Lung (tissue), 12 donors: Measurements from ENCODE around the gene FMNL3. TPM values are rescaled to one million over a fixed set of nuclear protein-coding genes. Genes with fewer than 3 reads are reported as not detected.
"Not testable (repeated sequence)": the region's sequence is repeated elsewhere in the genome, so short reads cannot be mapped to it uniquely, and the experiment has no call there.

ENCODE experiments used
- ATAC-seq: fragments of 200-7000 bp; cut with Tn5 transposase; one replicate; pipeline ENCODE4 v1.9.1; 2020; ENCODE audit warnings: moderate number of reproducible peaks; ENCODE audit not compliant: insufficient read depth, low FRiP score
- DNase-seq, 3 donors: peaks; one replicate each; pipeline ENCODE4 v3.0.0-alpha.2; 2013 to 2017
- H3K27ac ChIP-seq, 2 donors: one replicate each; pipeline ENCODE4 v1.5.1; 2013; ENCODE audit warnings: mild to moderate bottlenecking in 2 of 2, moderate library complexity in 2 of 2, control low read depth in 1 of 2, inconsistent platforms in 1 of 2, low read depth in 1 of 2, low read length in 1 of 2
- H3K27me3 ChIP-seq, 3 donors: one replicate each; pipeline ENCODE4 v1.5.1; 2013; ENCODE audit warnings: low read length in 2 of 3; ENCODE audit not compliant: control insufficient read depth in 3 of 3, insufficient read depth in 3 of 3
- H3K36me3 ChIP-seq, 4 donors: one replicate each; pipeline ENCODE4 v1.5.1; 2013; ENCODE audit warnings: low read length in 4 of 4, mild to moderate bottlenecking in 1 of 4, moderate library complexity in 1 of 4; ENCODE audit not compliant: control insufficient read depth in 4 of 4, insufficient read depth in 4 of 4
- H3K4me1 ChIP-seq, 5 donors: one replicate each; pipeline ENCODE4 v1.5.1; 2013; ENCODE audit warnings: low read length in 5 of 5, mild to moderate bottlenecking in 2 of 5, moderate library complexity in 1 of 5; ENCODE audit not compliant: control insufficient read depth in 5 of 5, insufficient read depth in 5 of 5
- H3K4me3 ChIP-seq: one replicate; pipeline ENCODE4 v1.5.1; 2013; ENCODE audit warnings: mild to moderate bottlenecking, control low read depth, moderate library complexity
- H3K9ac ChIP-seq, 2 donors: one replicate each; pipeline ENCODE4 v1.5.1; 2013; ENCODE audit warnings: low read length in 2 of 2, control low read depth in 1 of 2; ENCODE audit not compliant: insufficient read depth in 1 of 2
- H3K9me3 ChIP-seq, 4 donors: one replicate each; pipeline ENCODE4 v1.5.1; 2013; ENCODE audit warnings: low read length in 3 of 4, mild to moderate bottlenecking in 1 of 4, moderate library complexity in 1 of 4; ENCODE audit not compliant: control insufficient read depth in 4 of 4, insufficient read depth in 3 of 4
- WGBS, 2 donors: extraction: QIAGEN DNeasy Blood & Tissue Kit; methylation state at CpG; one replicate each; pipeline ENCODE4 v1.1.7; 2013; 5-methylcytosine and 5-hydroxymethylcytosine counted together
- polyA plus RNA-seq, 2 donors: library from polyadenylated mRNA; stranded (reverse); fragments of 200-250 nt; gene quantifications; one replicate each; pipeline ENCODE4 v1.2.1, GENCODE V29; 2013
- total RNA-seq, 2 donors: library from RNA; depleted of rRNA in 1 of 2; stranded (reverse); fragments of >200 nt in 1 of 2; gene quantifications; one replicate each; pipeline ENCODE4 v1.2.1, GENCODE V29; 2014 to 2021
- TF ChIP-seq, protein P1 (sequence below): IDR thresholded peaks from 2 replicates; pipeline ENCODE4 v1.5.1; 2012; ENCODE audit warnings: mild to moderate bottlenecking; ENCODE audit errors: control extremely low read depth, extremely low read depth
- donor health status: control.
- donor health status: control.
- donor health status: Bipolar disorder and iron deficiency.
- donor health status: healthy.
- donor health status: DM: yes; HTN: yes; CAD: no.

Gene FMNL3
- total and polyA plus RNA-seq, 4 donors, result 11.5 to 51.2 (median 22.4) TPM

DNA sequence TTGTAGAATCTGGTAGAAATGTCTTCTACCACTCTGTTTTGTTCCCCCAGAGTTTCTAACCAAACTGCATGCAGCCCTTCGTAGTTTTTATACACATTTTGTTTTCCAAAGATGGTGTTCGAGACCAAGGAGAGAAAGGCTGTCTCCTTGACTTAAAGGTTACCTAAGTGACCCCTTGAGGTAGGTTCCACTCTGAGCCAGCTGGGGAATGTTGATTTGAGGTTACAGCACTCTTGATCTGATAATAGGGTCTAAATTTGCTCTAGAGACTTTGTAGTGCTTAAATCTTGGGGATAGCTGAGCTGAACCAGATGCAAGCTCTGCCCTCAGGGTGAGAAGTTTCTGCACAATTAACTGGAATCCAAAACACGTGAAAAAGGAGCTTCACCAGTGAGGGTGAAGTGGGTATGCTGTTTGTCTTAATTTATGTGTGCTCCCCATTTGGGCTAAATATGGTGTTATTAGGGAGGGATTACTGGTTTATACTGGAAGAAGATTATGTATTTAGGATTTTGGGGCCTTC lies 37.2 kb upstream of the FMNL3 start:
- Histone ChIP-seq H3K4me3 (no peak overlapping the region), H3K9me3 (no peaks in the 10 kb centered on the region), H3K27ac (no peak overlapping the region), H3K4me1 (peaks cover 0 to 25% (median 8%) of the 10 kb centered on the region in 5 donors), H3K27me3 (no peaks in the 10 kb centered on the region), H3K9ac (no peak overlapping the region), H3K36me3 (no peaks in the 10 kb centered on the region)
- ATAC-seq, result no peak
- 51 to 74% methylated on average over 3 of the region's 3 CpGs for WGBS, 2 donors
- TF ChIP-seq, protein P1, sequence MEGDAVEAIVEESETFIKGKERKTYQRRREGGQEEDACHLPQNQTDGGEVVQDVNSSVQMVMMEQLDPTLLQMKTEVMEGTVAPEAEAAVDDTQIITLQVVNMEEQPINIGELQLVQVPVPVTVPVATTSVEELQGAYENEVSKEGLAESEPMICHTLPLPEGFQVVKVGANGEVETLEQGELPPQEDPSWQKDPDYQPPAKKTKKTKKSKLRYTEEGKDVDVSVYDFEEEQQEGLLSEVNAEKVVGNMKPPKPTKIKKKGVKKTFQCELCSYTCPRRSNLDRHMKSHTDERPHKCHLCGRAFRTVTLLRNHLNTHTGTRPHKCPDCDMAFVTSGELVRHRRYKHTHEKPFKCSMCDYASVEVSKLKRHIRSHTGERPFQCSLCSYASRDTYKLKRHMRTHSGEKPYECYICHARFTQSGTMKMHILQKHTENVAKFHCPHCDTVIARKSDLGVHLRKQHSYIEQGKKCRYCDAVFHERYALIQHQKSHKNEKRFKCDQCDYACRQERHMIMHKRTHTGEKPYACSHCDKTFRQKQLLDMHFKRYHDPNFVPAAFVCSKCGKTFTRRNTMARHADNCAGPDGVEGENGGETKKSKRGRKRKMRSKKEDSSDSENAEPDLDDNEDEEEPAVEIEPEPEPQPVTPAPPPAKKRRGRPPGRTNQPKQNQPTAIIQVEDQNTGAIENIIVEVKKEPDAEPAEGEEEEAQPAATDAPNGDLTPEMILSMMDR, result no peak
- no peak for DNase-seq

DNA sequence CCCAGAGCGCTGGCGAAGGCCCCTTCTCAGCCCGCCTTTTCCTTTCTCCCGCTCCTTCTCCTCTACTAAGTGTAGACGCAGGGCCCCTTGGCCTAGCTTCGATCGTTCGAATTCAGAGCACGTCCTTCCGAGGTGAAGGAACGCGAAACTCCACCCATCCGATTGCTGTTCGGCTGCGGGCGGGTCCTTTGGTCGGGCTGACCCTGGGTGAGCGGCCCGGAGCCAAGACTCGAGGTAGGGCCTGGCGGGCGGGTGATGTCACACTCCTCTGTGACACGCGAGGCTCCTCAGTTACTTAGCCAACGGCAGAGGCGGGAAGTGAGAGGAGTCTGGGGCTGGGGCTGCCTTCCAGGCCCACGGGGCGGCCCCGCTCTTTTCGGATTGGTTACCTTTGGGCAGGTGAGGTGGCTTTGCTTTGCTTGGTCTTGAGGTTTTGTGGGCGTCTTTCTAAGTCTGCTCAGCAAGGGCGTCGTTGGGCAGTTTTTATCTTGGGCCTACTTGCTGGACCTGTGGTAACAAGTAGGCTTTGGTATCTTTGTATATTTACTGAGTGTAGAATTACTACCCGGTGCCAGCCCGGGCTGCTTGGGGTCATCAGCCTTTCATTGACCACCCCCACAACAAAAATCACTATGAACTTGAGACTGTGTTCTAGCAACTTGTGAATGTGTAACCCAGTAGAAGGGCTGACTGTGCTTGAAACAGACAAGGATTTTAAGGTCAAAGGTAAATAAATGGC lies 34.8 kb upstream of the FMNL3 start:
- peaks cover 0 to 20% (median 4%) of the 10 kb centered on the region in 5 donors for H3K4me1 ChIP-seq

DNA sequence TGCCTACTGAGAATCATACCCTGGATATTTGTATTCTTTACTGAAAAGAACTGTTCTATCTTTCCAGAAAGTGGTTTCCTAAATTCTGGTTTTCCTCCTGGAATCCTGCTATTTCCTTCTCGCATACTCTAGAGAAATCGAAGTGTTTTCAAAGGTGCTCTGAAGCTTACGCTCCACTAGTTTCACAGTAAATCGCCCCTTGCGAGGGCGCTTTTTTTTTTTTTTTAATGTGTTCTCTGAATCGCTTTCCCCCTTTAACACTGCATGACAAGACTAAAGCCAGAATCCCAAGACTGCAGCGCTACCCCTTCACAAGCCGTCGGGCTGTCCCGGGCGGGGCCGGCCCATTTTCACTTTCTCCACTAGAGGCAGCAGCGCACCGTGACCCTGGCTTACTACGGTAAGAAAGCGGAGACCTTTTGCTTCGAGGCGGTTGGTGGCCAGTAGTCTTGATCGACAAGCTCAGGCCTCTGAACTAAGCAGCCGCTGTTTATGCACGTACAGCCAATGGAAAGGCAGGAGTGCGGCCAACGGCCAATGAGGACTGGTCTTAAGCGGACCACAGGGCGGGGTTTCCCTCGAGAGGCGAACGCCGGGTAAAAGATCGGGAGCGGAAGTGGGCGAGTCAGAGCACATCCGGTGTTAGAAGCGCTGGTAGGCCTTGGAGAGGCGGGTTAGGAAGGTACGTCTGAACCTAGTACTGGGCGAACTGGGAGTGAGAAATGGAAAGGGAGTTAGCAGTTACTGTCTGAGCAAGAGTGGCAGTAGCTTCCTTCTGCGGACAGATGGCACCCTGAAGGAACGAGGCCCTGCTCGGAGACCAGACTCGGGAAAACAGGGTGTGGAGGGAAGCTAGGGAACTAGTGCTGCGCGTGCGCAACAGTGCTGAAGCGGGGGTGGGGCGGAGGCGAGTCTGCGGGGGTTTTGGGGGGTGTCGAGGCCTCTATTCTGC lies 34.0 kb upstream of the FMNL3 start, which contains the start of gene TMBIM6:
TMBIM6 (plus strand) TSS at position 628 of the 952 bp plus-strand sequence. CDS start 10,937 bp downstream, outside the sequence.
- ATAC-seq, result peak; percentile 94
- Histone ChIP-seq H3K27me3 (no peaks in the 10 kb centered on the region), H3K36me3 (no peaks in the 10 kb centered on the region), H3K27ac (peak within 1 kb of the TSS; percentile 65 to 97), H3K4me3 (peak within 1 kb of the TSS; percentile 69), H3K4me1 (peaks cover 0 to 19% (median 4%) of the 10 kb centered on the region in 5 donors), H3K9ac (peak within 1 kb of the TSS; percentile 91 to 100), H3K9me3 (no peaks in the 10 kb centered on the region)
- DNase-seq, result peak; percentile 100
- TF ChIP-seq, protein P1, result peak; percentile 89
- WGBS, 2 donors, result 5% methylated on average over 50 of the region's 50 CpGs

More for the DNA sequence above, 34.8 kb upstream of the FMNL3 start:
- 0% methylated on average over 33 to 35 of the region's 35 CpGs for WGBS, 2 donors
- Histone ChIP-seq H3K27me3 (no peaks in the 10 kb centered on the region), H3K9ac (peak overlapping the region; percentile 91 to 100), H3K9me3 (no peaks in the 10 kb centered on the region), H3K27ac (peak overlapping the region; percentile 65 to 97), H3K36me3 (no peaks in the 10 kb centered on the region), H3K4me3 (peak overlapping the region; percentile 69)
- ATAC-seq (peak; percentile 58), DNase-seq (peak; percentile 71 to 76 (median 73))
- TF ChIP-seq, protein P1, result no peak

DNA sequence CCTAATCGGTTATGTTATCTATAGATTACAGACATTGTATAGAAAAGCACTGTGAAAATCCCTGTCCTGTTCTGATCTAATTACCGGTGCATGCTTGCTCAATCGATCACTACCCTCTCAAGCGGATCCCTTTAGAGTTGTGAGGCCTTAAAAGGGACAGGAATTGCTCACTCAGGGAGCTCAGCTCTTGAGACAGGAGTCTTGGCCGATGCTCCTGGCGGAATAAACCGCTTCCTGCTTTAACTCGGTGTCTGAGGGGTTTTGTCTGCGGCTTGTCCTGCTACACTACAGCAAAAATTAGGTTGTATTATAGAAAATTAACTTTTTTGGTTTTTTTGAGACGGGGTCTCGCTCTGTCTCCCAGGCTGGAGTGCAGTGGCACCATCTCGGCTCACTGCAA lies 33.1 kb upstream of the FMNL3 start:
- not testable (repeated sequence) for H3K4me3 ChIP-seq, H3K36me3 ChIP-seq, ATAC-seq, H3K9ac ChIP-seq, DNase-seq, H3K27me3 ChIP-seq, H3K9me3 ChIP-seq, H3K27ac ChIP-seq
- WGBS, 2 donors, result 93 to 94% methylated on average over 12 of the region's 12 CpGs
- peaks cover 0 to 19% (median 4%) of the 10 kb centered on the region in 5 donors for H3K4me1 ChIP-seq

DNA sequence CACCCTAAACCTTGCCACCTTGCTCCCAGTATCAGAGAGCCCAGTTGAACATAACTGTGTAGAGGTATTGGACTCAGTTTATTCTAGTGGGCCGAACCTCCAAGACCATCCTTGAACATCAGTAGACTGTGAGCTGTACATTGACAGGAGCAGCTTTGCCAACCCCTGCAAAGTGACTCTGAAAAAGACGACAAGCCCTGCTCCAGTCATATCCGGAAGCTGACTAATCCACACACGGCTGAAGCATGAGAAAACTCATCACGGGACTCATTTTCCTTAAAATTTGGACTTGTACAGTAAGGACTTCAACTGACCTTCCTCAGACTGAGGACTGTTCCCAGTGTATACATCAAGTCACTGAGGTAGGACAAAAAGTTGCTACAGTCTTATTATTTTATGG lies 31.5 kb upstream of the FMNL3 start:
- ATAC-seq, H3K4me3 ChIP-seq, H3K27me3 ChIP-seq, H3K36me3 ChIP-seq, DNase-seq, H3K27ac ChIP-seq, H3K9ac ChIP-seq, H3K9me3 ChIP-seq: not testable (repeated sequence)
- H3K4me1 ChIP-seq, result peaks cover 0 to 19% (median 3%) of the 10 kb centered on the region in 5 donors
- WGBS, 2 donors, result 91 to 97% methylated on average over 5 of the region's 5 CpGs
